T1000 (cell line): ENCODE results near the gene SLC35B2.

Source experiments
- DNase-seq: peaks from one replicate; lab custom pipeline; 2025; ENCODE audit warnings: mixed read lengths; lab: John Stamatoyannopoulos, UW

Gene SLC35B2

GRCh38 chr6:44253307-44254101 lies 3.8 kb downstream of the SLC35B2 start:
- peak; percentile 21 for DNase-seq

DNA sequence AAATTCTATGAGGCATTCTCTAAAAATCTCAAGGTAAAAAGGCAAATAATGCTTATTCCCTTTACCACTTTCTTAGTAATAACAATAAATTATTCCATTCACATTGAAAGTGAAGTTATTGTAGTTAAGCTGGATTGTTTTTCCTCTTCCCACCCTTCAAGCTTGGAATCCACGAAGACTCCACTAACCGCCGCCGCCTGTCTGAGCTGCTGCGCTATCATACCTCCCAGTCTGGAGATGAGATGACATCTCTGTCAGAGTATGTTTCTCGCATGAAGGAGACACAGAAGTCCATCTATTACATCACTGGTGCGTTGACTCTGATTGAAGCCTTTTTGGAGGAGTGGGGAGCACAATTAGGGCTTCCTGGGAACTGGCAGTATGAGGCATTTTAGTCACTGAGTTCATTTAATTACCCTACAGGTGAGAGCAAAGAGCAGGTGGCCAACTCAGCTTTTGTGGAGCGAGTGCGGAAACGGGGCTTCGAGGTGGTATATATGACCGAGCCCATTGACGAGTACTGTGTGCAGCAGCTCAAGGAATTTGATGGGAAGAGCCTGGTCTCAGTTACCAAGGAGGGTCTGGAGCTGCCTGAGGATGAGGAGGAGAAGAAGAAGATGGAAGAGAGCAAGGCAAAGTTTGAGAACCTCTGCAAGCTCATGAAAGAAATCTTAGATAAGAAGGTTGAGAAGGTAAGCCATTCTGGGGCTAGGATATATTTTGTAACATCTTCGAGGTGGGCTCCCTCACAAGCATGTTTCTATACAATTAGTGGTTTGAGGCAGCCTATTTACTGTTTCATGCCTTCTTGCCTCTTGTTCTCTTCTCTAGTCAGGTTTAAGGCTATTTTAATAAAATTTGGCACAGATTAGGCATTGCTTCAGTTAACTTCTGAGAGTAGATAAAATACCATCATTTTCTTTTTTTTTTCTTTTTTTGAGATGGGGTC lies 5.5 kb downstream of the SLC35B2 start:
- no peak for DNase-seq

GRCh38 chr6:44250718-44251123 lies 6.6 kb downstream of the SLC35B2 start:
- DNase-seq, result no peak

- no peak for DNase-seq
Observed at GRCh38 chr6:44250067-44250717, 7.1 kb downstream of the SLC35B2 start.

- DNase-seq, result no peak
Observed at GRCh38 chr6:44249082-44249748, 8.1 kb downstream of the SLC35B2 start.

GRCh38 chr6:44248579-44248978 lies 8.7 kb downstream of the SLC35B2 start:
- DNase-seq, result no peak

GRCh38 chr6:44247338-44248302 lies 9.7 kb downstream of the SLC35B2 start:
- DNase-seq, result peak; percentile 64

DNA sequence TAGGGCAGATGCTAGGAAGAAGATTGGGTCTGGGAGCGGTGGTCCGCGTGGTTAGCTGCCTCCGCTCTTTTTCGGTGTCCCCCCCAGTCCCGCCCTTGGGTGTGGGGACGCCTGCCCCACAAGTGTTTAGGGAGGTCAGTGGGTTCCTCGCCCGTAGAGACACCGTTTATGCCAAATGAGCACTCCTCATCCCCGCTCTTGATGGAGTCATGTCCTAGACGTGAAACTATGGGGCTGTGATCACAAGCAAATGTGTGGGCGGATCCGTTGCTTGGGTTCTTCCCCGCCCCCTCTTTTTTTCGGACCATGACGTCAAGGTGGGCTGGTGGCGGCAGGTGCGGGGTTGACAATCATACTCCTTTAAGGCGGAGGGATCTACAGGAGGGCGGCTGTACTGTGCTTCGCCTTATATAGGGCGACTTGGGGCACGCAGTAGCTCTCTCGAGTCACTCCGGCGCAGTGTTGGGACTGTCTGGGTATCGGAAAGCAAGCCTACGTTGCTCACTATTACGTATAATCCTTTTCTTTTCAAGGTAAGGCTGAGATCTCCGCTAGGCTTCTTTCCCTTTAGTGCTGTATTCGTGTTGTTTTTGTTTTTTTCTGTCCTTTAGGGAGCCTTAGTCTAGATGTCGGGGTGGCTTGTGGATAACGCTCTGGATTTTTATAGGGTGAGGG lies 10.5 kb downstream of the SLC35B2 start, which contains the start of gene HSP90AB1:
Gene HSP90AB1 (plus strand): TSS at position 439 of the 675 bp plus-strand sequence. CDS start 1,529 bp downstream, outside the sequence.
- peak; percentile 94 for DNase-seq

GRCh38 chr6:44245912-44246662 lies 11.2 kb downstream of the SLC35B2 start:
- DNase-seq, result peak; percentile 76

- DNase-seq, result no peak
Observed at GRCh38 chr6:44245391-44245911, 11.9 kb downstream of the SLC35B2 start.

DNA sequence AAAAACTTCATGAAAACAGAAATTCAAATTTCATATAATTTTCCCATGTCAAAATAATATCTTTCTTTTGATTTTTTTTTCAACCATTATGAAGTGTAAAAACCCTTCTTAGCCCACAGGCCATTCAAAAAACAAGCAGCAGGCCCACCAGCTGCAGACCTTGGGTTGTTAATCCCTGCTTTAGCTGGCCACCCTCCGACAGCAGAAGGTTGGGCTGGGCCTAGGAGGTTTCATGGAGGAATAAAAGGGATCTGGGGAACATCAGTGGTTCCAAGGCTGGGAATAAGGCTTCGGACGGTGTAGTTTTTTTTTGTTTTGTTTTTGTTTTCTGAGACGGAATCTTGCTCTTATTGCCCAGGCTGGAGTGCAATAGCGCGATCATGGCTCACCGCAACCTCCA lies 14.0 kb downstream of the SLC35B2 start:
- no peak for DNase-seq

DNA sequence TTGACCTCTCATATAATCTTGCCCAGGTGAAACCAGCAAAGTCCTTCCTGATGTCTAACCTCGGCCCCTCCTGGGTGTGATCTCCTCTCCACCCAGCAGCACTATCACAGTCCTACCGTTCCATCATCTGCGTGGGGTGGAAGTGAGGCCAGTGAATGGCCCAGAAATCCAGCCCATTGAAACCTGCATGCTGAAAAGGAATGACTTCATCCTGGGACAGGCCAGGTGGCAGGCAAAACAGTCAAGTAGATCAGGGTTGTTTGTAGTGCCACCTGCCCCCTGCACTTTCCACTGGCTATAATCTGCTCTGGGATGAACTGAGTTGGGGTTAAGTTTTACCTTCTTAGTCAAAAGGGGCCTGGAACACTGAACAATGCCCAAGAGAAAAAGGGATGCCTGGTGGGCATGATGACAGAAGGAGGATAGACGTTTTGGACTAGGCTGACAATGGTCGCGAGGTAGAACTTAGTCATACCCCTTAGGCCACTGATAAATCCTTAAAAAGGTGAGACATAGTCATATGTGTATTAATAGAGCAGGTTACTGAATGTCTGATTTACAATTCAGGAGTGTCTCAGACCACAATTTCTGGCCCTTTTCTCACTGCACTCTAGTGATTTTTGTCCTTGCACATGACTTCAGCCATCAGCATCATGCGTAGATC lies 18.5 kb downstream of the SLC35B2 start:
- DNase-seq, result no peak

GRCh38 chr6:44237813-44238433 lies 19.4 kb downstream of the SLC35B2 start:
- peak; percentile 83 for DNase-seq

- peak; percentile 97 for DNase-seq
Observed at GRCh38 chr6:44237021-44237812, 20.1 kb downstream of the SLC35B2 start.

- no peak for DNase-seq
Observed at GRCh38 chr6:44235891-44236516, 21.3 kb downstream of the SLC35B2 start.

- DNase-seq, result no peak
Observed at GRCh38 chr6:44235269-44235668, 22.1 kb downstream of the SLC35B2 start.
